ENCODE data around the gene SLC37A1. TPM values are rescaled to one million over a fixed set of nuclear protein-coding genes. Genes with fewer than 3 reads are reported as not detected.

Gene SLC37A1
- total RNA-seq, 1 experiment from 2014 or later, result 15.0 TPM

GRCh38 chr21:42541618-42542017 is 28.0 kb downstream of the SLC37A1 start (continued):
- TF ChIP-seq, protein P1, sequence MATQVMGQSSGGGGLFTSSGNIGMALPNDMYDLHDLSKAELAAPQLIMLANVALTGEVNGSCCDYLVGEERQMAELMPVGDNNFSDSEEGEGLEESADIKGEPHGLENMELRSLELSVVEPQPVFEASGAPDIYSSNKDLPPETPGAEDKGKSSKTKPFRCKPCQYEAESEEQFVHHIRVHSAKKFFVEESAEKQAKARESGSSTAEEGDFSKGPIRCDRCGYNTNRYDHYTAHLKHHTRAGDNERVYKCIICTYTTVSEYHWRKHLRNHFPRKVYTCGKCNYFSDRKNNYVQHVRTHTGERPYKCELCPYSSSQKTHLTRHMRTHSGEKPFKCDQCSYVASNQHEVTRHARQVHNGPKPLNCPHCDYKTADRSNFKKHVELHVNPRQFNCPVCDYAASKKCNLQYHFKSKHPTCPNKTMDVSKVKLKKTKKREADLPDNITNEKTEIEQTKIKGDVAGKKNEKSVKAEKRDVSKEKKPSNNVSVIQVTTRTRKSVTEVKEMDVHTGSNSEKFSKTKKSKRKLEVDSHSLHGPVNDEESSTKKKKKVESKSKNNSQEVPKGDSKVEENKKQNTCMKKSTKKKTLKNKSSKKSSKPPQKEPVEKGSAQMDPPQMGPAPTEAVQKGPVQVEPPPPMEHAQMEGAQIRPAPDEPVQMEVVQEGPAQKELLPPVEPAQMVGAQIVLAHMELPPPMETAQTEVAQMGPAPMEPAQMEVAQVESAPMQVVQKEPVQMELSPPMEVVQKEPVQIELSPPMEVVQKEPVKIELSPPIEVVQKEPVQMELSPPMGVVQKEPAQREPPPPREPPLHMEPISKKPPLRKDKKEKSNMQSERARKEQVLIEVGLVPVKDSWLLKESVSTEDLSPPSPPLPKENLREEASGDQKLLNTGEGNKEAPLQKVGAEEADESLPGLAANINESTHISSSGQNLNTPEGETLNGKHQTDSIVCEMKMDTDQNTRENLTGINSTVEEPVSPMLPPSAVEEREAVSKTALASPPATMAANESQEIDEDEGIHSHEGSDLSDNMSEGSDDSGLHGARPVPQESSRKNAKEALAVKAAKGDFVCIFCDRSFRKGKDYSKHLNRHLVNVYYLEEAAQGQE (IDR thresholded peaks at IDR 0.05; ENCODE audit: low read depth), result no peak
- TF ChIP-seq FOSL1 (IDR thresholded peaks at IDR 0.05; ENCODE audit: low read depth) (no peak), EZH2phosphoT487 (IDR thresholded peaks at IDR 0.05; ENCODE audit: borderline replicate concordance) (no peak), ZNF274 (IDR thresholded peaks at IDR 0.05; ENCODE audit: low read depth, low read length) (no peak), RAD21 (IDR thresholded peaks at IDR 0.05; ENCODE audit: low read depth) (no peak), SP1 (IDR thresholded peaks at IDR 0.05; ENCODE audit: low read depth) (no peak), JUND (IDR thresholded peaks at IDR 0.05) (no peak), TCF7L2 (IDR thresholded peaks at IDR 0.05; ENCODE audit: borderline replicate concordance, extremely low read depth, insufficient read depth, insufficient read length) (no peak), SIN3A (IDR thresholded peaks at IDR 0.05; ENCODE audit: low read depth) (no peak)

DNA sequence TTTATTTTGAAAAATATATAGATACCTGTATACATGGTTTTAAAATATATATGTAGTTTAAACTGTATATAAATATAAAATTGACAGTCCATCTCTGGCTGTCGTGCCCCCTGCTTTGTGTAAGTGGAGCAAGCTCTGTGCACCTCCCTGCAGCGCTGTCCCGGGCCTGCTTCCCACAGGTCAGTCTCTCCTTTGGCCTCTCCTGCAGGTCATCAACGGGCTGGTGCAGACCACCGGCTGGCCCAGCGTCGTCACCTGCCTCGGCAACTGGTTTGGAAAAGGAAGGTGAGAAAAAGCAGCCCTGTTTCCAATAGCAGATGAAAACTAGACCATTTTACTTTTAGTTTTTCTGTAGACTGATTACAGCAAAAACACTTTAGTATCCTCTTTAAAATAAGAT is 28.5 kb downstream of the SLC37A1 start:
- intact Hi-C loops (cut with micrococcal nuclease), result no loop called here
- Histone ChIP-seq H3K79me2 (ENCODE audit: insufficient read depth, low read length) (no peaks in the 10 kb centered on the region), H3K4me3 (replicated peaks in 1 of 2; ENCODE audit: low read depth in 1 of 2, low read length in 2 of 2) (no peak overlapping the region), H3K27ac (ENCODE audit: low read depth, low read length) (no peak overlapping the region), H3K9ac (ENCODE audit: low read length) (no peak overlapping the region), H3K4me1 (ENCODE audit: control insufficient read depth in 1 of 2, insufficient read depth in 2 of 2, low read length in 2 of 2) (no peaks in the 10 kb centered on the region), H3K27me3 (ENCODE audit: insufficient read depth, low read length) (no peaks in the 10 kb centered on the region), H3K9me3 (ENCODE audit: control insufficient read depth in 1 of 2, insufficient read depth in 1 of 2, low read depth in 1 of 2, low read length in 2 of 2) (no peaks in the 10 kb centered on the region), H4K20me1 (ENCODE audit: insufficient read depth) (no peaks in the 10 kb centered on the region), H3K4me2 (ENCODE audit: low read length) (no peak overlapping the region), H2AFZ (ENCODE audit: low read depth, low read length, poor library complexity, severe bottlenecking) (no peak overlapping the region), H3K36me3 (ENCODE audit: control insufficient read depth in 1 of 2, insufficient read depth in 2 of 2, low read length in 2 of 2) (no peaks in the 10 kb centered on the region; a peak in 1 of 4 replicates), H3K9me2 (ENCODE audit: insufficient read depth) (no peaks in the 10 kb centered on the region)
- DNase-seq (ENCODE audit: low read depth, low spot score) (no peak), ATAC-seq (no peak)
- ChIA-PET RAD21 (ENCODE audit: low non-redundant PET in 1 of 2, low total read pairs in 2 of 2, uncharacterized antibody in 2 of 2, unreplicated experiment in 2 of 2) (no interaction called here), POLR2A (no interaction called here), CTCF (interaction anchor here (1.7 kb wide), 1 partner anchor 161 kb away, joined by 4 read pairs; no protein-coding TSS in a partner anchor)
- no TSS peak for BruUV-seq (replicated peaks)
- TF ChIP-seq SIN3A (IDR thresholded peaks at IDR 0.05; ENCODE audit: low read depth), result no peak
- TF ChIP-seq SP1 (IDR thresholded peaks at IDR 0.05; ENCODE audit: low read depth), result no peak
- no peak for TF ChIP-seq ELF1 (IDR thresholded peaks at IDR 0.05; ENCODE audit: borderline replicate concordance, low read depth)
- no peak for TF ChIP-seq RAD21 (IDR thresholded peaks at IDR 0.05; ENCODE audit: low read depth)
- no peak for TF ChIP-seq EZH2phosphoT487 (IDR thresholded peaks at IDR 0.05; ENCODE audit: borderline replicate concordance)
- TF ChIP-seq EZH2 (IDR thresholded peaks at IDR 0.05), result no peak
- no peak for TF ChIP-seq CBX3 (IDR thresholded peaks at IDR 0.05; ENCODE audit: low read depth)
- TF ChIP-seq, protein P2, sequence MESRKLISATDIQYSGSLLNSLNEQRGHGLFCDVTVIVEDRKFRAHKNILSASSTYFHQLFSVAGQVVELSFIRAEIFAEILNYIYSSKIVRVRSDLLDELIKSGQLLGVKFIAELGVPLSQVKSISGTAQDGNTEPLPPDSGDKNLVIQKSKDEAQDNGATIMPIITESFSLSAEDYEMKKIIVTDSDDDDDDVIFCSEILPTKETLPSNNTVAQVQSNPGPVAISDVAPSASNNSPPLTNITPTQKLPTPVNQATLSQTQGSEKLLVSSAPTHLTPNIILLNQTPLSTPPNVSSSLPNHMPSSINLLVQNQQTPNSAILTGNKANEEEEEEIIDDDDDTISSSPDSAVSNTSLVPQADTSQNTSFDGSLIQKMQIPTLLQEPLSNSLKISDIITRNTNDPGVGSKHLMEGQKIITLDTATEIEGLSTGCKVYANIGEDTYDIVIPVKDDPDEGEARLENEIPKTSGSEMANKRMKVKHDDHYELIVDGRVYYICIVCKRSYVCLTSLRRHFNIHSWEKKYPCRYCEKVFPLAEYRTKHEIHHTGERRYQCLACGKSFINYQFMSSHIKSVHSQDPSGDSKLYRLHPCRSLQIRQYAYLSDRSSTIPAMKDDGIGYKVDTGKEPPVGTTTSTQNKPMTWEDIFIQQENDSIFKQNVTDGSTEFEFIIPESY (IDR thresholded peaks at IDR 0.05; ENCODE audit: extremely low read depth, insufficient replicate concordance, low read length), result no peak
- no peak for TF ChIP-seq JUND (IDR thresholded peaks at IDR 0.05)
- TF ChIP-seq EGR1 (IDR thresholded peaks at IDR 0.05; ENCODE audit: low read depth), result no peak

Data from HCT116 (cell line).